SU-DHL-6 (cell line): ENCODE data around the gene TM9SF4.

Experiments used
- H2AFZ ChIP-seq: fragments of 200-600 bp; sonication (generic); 2 replicates; pipeline ENCODE4 v1.6.1; 2014; ENCODE audit warnings: low read depth, mild to moderate bottlenecking, moderate library complexity, mixed read lengths, antibody characterized with exemption, low read length; ENCODE audit not compliant: severe bottlenecking
- H3F3A ChIP-seq: fragments of 200-600 bp; shearing (Covaris generic); 2 replicates; pipeline ENCODE4 v1.6.0; 2016; ENCODE audit warnings: antibody characterized with exemption, mild to moderate bottlenecking; ENCODE audit not compliant: insufficient read depth
- H3K27ac ChIP-seq: fragments of 200-600 bp; sonication (generic); 2 replicates; pipeline ENCODE4 v1.5.1; 2016; ENCODE audit warnings: low read depth, mild to moderate bottlenecking, low read length, moderate library complexity, mixed read lengths
- H3K27me3 ChIP-seq: fragments of 200-600 bp; sonication (generic), shearing (Covaris generic); 2 replicates; pipeline ENCODE4 v1.6.0; 2014; ENCODE audit warnings: mild to moderate bottlenecking, low read length
- H3K36me3 ChIP-seq: fragments of 200-600 bp; sonication (generic); 2 replicates; pipeline ENCODE4 v1.6.1; 2014; ENCODE audit warnings: mild to moderate bottlenecking, low read length, mixed read lengths
- H3K4me2 ChIP-seq: fragments of 300-600, 200-600 bp; shearing (Covaris generic), sonication (generic); 2 replicates; pipeline ENCODE4 v1.6.0; 2014; ENCODE audit warnings: low read length, low read depth, mild to moderate bottlenecking; ENCODE audit not compliant: poor library complexity, severe bottlenecking
- H3K4me3 ChIP-seq: fragments of 200-600 bp; sonication (generic); 2 replicates; pipeline ENCODE4 v1.5.1; 2014; ENCODE audit warnings: antibody characterized with exemption, low read length, mild to moderate bottlenecking, mixed read lengths; ENCODE audit not compliant: insufficient read depth, poor library complexity, severe bottlenecking
- H3K79me2 ChIP-seq: fragments of 200-600 bp; sonication (generic); 2 replicates; pipeline ENCODE4 v1.6.1; 2014; ENCODE audit warnings: mild to moderate bottlenecking, low read length, moderate library complexity; ENCODE audit not compliant: insufficient read depth
- H3K9ac ChIP-seq: fragments of 200-600 bp; sonication (generic); 2 replicates; pipeline ENCODE4 v1.7.0; 2014; ENCODE audit warnings: mild to moderate bottlenecking, low read length
- H3K9me2 ChIP-seq: fragments of 200-600 bp; sonication (generic); replicated peaks from 2 replicates; pipeline ENCODE4 v1.6.1; 2014; ENCODE audit warnings: low read length; ENCODE audit not compliant: insufficient read depth
- H3K9me3 ChIP-seq: fragments of 200-600 bp; sonication (generic); 2 replicates; pipeline ENCODE4 v1.6.1; 2014; ENCODE audit warnings: low read length, mixed read lengths; ENCODE audit not compliant: insufficient read depth
- H4K20me1 ChIP-seq: fragments of 200-600 bp; sonication (generic); 2 replicates; pipeline ENCODE4 v1.6.1; 2014; ENCODE audit warnings: low read depth, mild to moderate bottlenecking, antibody characterized with exemption, low read length, moderate library complexity, mixed read lengths
- EZH2phosphoT487 ChIP-seq: fragments of 200-600 bp; sonication (generic), shearing (Covaris generic); conservative IDR thresholded peaks from 2 replicates; pipeline ENCODE4 v1.6.1; 2018; ENCODE audit warnings: mild to moderate bottlenecking, antibody characterized with exemption, low read length, moderate library complexity, mixed read lengths
- TF ChIP-seq, protein P1 (sequence below): fragments of 200-600 bp; sonication (generic); IDR thresholded peaks from one replicate; pipeline ENCODE4 v1.5.1; 2017; ENCODE audit warnings: antibody characterized with exemption, mild to moderate bottlenecking, low read length, moderate library complexity; ENCODE audit not compliant: insufficient read depth, poor library complexity, severe bottlenecking

Gene TM9SF4

DNA sequence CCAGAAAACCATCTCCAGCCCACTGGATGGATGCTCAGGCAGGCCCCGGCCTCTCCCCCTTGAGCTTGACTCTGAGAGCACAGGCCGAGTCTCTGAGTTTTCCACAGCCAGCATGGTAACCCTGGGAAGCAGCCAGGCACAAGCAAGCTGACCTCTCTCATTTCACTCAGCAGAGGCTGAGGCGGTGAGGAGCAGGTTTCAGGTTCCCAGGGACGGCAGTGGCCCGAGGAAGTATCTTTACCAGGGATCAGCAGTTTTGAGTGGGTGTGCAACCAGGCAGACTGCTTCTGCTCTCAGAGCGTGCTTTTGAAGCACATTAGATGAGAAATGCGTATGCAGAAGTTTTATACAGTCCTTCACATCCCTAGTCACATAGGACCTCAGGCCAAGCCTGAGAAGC lies 44.8 kb upstream of the TM9SF4 start:
- Histone ChIP-seq H3F3A (peaks cover 46% of the 10 kb centered on the region), H2AFZ (no peak overlapping the region), H3K36me3 (0 out of 2 replicates have a peak, but pooled peaks cover 3% of the 10 kb centered on the region), H3K4me2 (no peak overlapping the region), H3K9me3 (no peaks in the 10 kb centered on the region), H3K27me3 (no peaks in the 10 kb centered on the region), H3K27ac (peak overlapping the region; percentile 54), H3K9ac (no peak overlapping the region), H4K20me1 (no peaks in the 10 kb centered on the region), H3K79me2 (peaks cover 27% of the 10 kb centered on the region), H3K9me2 (no peaks in the 10 kb centered on the region), H3K4me3 (no peak overlapping the region)
- TF ChIP-seq EZH2phosphoT487 = no peak
- TF ChIP-seq, protein P1, sequence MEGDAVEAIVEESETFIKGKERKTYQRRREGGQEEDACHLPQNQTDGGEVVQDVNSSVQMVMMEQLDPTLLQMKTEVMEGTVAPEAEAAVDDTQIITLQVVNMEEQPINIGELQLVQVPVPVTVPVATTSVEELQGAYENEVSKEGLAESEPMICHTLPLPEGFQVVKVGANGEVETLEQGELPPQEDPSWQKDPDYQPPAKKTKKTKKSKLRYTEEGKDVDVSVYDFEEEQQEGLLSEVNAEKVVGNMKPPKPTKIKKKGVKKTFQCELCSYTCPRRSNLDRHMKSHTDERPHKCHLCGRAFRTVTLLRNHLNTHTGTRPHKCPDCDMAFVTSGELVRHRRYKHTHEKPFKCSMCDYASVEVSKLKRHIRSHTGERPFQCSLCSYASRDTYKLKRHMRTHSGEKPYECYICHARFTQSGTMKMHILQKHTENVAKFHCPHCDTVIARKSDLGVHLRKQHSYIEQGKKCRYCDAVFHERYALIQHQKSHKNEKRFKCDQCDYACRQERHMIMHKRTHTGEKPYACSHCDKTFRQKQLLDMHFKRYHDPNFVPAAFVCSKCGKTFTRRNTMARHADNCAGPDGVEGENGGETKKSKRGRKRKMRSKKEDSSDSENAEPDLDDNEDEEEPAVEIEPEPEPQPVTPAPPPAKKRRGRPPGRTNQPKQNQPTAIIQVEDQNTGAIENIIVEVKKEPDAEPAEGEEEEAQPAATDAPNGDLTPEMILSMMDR = no peak

DNA sequence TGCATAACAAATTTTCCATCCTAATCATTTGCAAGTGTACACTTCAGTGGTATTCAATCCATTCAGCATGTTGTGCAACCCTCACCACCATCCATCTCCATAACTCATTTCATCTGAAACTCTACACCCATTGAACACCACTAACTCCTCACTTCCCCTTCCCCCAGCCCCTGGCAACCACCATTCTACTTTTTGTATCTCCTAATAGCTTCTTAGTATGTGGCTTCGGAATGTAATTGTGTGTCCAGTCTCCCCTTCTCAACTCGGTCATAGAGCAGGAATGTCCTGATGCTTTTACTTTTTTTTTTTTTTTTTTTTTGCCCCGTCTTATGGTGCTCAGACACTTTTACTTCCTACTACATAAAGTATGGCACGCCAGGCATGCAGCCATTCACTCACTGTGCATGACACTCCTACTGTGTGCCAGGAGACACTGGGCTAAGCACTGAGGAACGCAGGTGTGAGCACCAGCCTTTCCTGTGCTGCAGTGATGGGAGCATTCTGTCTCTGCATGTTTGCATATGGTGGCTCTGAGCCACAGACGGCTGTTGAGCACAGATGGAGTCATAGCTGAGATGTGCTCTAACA lies 42.2 kb upstream of the TM9SF4 start:
- peak overlapping the region; percentile 87 for H3K27ac ChIP-seq
- H3K9ac ChIP-seq = no peak overlapping the region
- no peaks in the 10 kb centered on the region for H3K27me3 ChIP-seq
- H3K36me3 ChIP-seq = 0 out of 2 replicates have a peak, but pooled peaks cover 3% of the 10 kb centered on the region
- no peaks in the 10 kb centered on the region for H3K9me2 ChIP-seq
- H3K9me3 ChIP-seq = no peaks in the 10 kb centered on the region
- H3K4me3 ChIP-seq = no peak overlapping the region
- H3K79me2 ChIP-seq = peaks cover 14% of the 10 kb centered on the region
- no peak for TF ChIP-seq EZH2phosphoT487
- TF ChIP-seq, protein P1 = no peak
- H3F3A ChIP-seq = peaks cover 47% of the 10 kb centered on the region
- H2AFZ ChIP-seq = no peak overlapping the region
- no peaks in the 10 kb centered on the region for H4K20me1 ChIP-seq
- peak overlapping the region; percentile 35 for H3K4me2 ChIP-seq

DNA sequence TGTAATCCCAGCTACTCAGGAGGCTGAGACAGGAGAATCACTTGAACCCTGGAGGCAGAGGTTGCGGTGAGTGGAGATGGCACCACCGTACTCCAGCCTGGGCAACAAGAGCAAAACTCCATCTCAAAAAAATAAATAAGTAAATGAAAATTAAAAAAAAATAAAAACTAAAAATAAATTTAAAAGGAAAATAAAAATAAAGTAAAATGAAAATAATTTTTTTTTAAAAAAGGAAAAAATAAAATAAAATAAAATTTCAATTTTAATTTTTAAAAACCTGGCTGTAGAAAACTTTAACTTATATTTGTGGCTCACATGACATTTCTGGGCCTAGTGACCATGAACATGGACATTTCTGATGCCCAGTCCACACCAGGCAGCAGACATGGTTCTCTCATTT lies 41.3 kb upstream of the TM9SF4 start:
- Histone ChIP-seq H3K79me2 (peaks cover 10% of the 10 kb centered on the region), H3K9me2 (no peaks in the 10 kb centered on the region), H3K4me2 (peak overlapping the region; percentile 46), H3K36me3 (0 out of 2 replicates have a peak, but pooled peaks cover 3% of the 10 kb centered on the region), H3K9me3 (no peaks in the 10 kb centered on the region), H2AFZ (no peak overlapping the region), H3K4me3 (no peak overlapping the region), H3F3A (peaks cover 44% of the 10 kb centered on the region), H3K9ac (peak overlapping the region; percentile 34; the same call in 1 of the 2 replicates), H3K27ac (peak overlapping the region; percentile 87), H4K20me1 (no peaks in the 10 kb centered on the region), H3K27me3 (no peaks in the 10 kb centered on the region)
- TF ChIP-seq EZH2phosphoT487 = no peak
- TF ChIP-seq, protein P1 = no peak
